ENCODE measurements around the gene TLR1.
"Not testable (repeated sequence)": the region's sequence is repeated elsewhere in the genome, so short reads cannot be mapped to it uniquely, and the experiment has no call there.

The TLR1 gene

GRCh38 chr4:38769441-38769840 is 35.1 kb downstream of the TLR1 start:
- ChIA-PET CTCF (interaction anchor here (1.0 kb wide), 1 partner anchor 10 kb away, joined by 5 read pairs; no protein-coding TSS in a partner anchor), POLR2A (no interaction called here)
- TF ChIP-seq SP1 (IDR thresholded peaks at IDR 0.05) (no peak), NFRKB (IDR thresholded peaks at IDR 0.05) (no peak), ARNT (IDR thresholded peaks at IDR 0.05) (no peak), FOXA1 (IDR thresholded peaks at IDR 0.05) (no peak), TARDBP (IDR thresholded peaks at IDR 0.05) (no peak), FOXM1 (IDR thresholded peaks at IDR 0.05; ENCODE audit: borderline replicate concordance) (no peak), ELF4 (IDR thresholded peaks at IDR 0.05) (no peak), PKNOX1 (IDR thresholded peaks at IDR 0.05) (no peak), ZNF384 (IDR thresholded peaks at IDR 0.05) (no peak), HDGF (IDR thresholded peaks at IDR 0.05; ENCODE audit: borderline replicate concordance) (no peak), LEF1 (IDR thresholded peaks at IDR 0.05; ENCODE audit: borderline replicate concordance) (no peak), SUZ12 (IDR thresholded peaks at IDR 0.05) (no peak), BHLHE40 (IDR thresholded peaks at IDR 0.05; ENCODE audit: borderline replicate concordance) (no peak), FOXK2 (IDR thresholded peaks at IDR 0.05) (no peak)
- DNase-seq (ENCODE audit: extremely low spot score), result no peak

- TF ChIP-seq SP1 (IDR thresholded peaks at IDR 0.05), result no peak
- TF ChIP-seq NFRKB (IDR thresholded peaks at IDR 0.05), result no peak
- no peak for TF ChIP-seq FOXK2 (IDR thresholded peaks at IDR 0.05)
- TF ChIP-seq FOXA1 (IDR thresholded peaks at IDR 0.05), result no peak
- TF ChIP-seq FOXM1 (IDR thresholded peaks at IDR 0.05; ENCODE audit: borderline replicate concordance), result no peak
- no peak for TF ChIP-seq CTBP1 (IDR thresholded peaks at IDR 0.05; ENCODE audit: borderline replicate concordance)
- ChIA-PET CTCF (interaction anchor here (1.0 kb wide), 1 partner anchor 10 kb away, joined by 5 read pairs; no protein-coding TSS in a partner anchor), POLR2A (no interaction called here)
- DNase-seq (ENCODE audit: extremely low spot score), result no peak
Observed at GRCh38 chr4:38768968-38769394, 35.6 kb downstream of the TLR1 start.

- CTCF ChIA-PET, result interaction anchor here (0.7 kb wide), 1 partner anchor 11 kb away, joined by 3 read pairs; no protein-coding TSS in a partner anchor
- DNase-seq (ENCODE audit: extremely low spot score); POLR2A ChIA-PET: not testable (repeated sequence)
Observed at GRCh38 chr4:38766940-38767339, 37.7 kb downstream of the TLR1 start.

GRCh38 chr4:38765382-38765781 is 39.2 kb downstream of the TLR1 start:
- ChIA-PET CTCF (no interaction called here), POLR2A (interaction anchor here (1.1 kb wide), 1 partner anchor 17 kb away, joined by 3 read pairs; the partner anchor contains the start of gene TLR10)
- DNase-seq (ENCODE audit: extremely low spot score), result no peak
- TF ChIP-seq LEF1 (IDR thresholded peaks at IDR 0.05; ENCODE audit: borderline replicate concordance) (no peak), ZNF384 (IDR thresholded peaks at IDR 0.05) (no peak), TARDBP (IDR thresholded peaks at IDR 0.05) (no peak), CTBP1 (IDR thresholded peaks at IDR 0.05; ENCODE audit: borderline replicate concordance) (no peak), L3MBTL2 (conservative IDR thresholded peaks at IDR 0.05) (no peak), BHLHE40 (IDR thresholded peaks at IDR 0.05; ENCODE audit: borderline replicate concordance) (no peak), NFRKB (IDR thresholded peaks at IDR 0.05) (no peak), ELF4 (IDR thresholded peaks at IDR 0.05) (no peak), ARNT (IDR thresholded peaks at IDR 0.05) (no peak), FOXK2 (IDR thresholded peaks at IDR 0.05) (no peak), SUZ12 (IDR thresholded peaks at IDR 0.05) (no peak), FOXA1 (IDR thresholded peaks at IDR 0.05) (no peak), PKNOX1 (IDR thresholded peaks at IDR 0.05) (no peak), FOXM1 (IDR thresholded peaks at IDR 0.05; ENCODE audit: borderline replicate concordance) (no peak), SP1 (IDR thresholded peaks at IDR 0.05) (no peak), HDGF (IDR thresholded peaks at IDR 0.05; ENCODE audit: borderline replicate concordance) (no peak)

GRCh38 chr4:38764277-38764676 is 40.3 kb downstream of the TLR1 start:
- ChIA-PET POLR2A (no interaction called here), CTCF (interaction anchor here (1.0 kb wide), 1 partner anchor 96 kb away, joined by 4 read pairs; no protein-coding TSS in a partner anchor)
- DNase-seq (ENCODE audit: extremely low spot score), result no peak
- TF ChIP-seq HDGF (IDR thresholded peaks at IDR 0.05; ENCODE audit: borderline replicate concordance) (no peak), SUZ12 (IDR thresholded peaks at IDR 0.05) (no peak), NFRKB (IDR thresholded peaks at IDR 0.05) (no peak), FOXK2 (IDR thresholded peaks at IDR 0.05) (no peak), ELF4 (IDR thresholded peaks at IDR 0.05) (no peak), FOXA1 (IDR thresholded peaks at IDR 0.05) (no peak), BHLHE40 (IDR thresholded peaks at IDR 0.05; ENCODE audit: borderline replicate concordance) (no peak), LEF1 (IDR thresholded peaks at IDR 0.05; ENCODE audit: borderline replicate concordance) (no peak), CTBP1 (IDR thresholded peaks at IDR 0.05; ENCODE audit: borderline replicate concordance) (no peak), TARDBP (IDR thresholded peaks at IDR 0.05) (no peak), ZNF384 (IDR thresholded peaks at IDR 0.05) (no peak), ARNT (IDR thresholded peaks at IDR 0.05) (no peak), FOXM1 (IDR thresholded peaks at IDR 0.05; ENCODE audit: borderline replicate concordance) (no peak), SP1 (IDR thresholded peaks at IDR 0.05) (no peak)

GRCh38 chr4:38762560-38762959 is 42.0 kb downstream of the TLR1 start:
- ChIA-PET CTCF (interaction anchor here (0.9 to 1.4 kb wide), 2 partner anchors 20 to 98 kb away, joined by 4 read pairs; partner anchors contain the start of gene TLR10), POLR2A (no interaction called here)
- DNase-seq (ENCODE audit: extremely low spot score), result no peak
- TF ChIP-seq CTBP1 (IDR thresholded peaks at IDR 0.05; ENCODE audit: borderline replicate concordance) (no peak), SUZ12 (IDR thresholded peaks at IDR 0.05) (no peak), LEF1 (IDR thresholded peaks at IDR 0.05; ENCODE audit: borderline replicate concordance) (no peak), ZNF384 (IDR thresholded peaks at IDR 0.05) (no peak), FOXM1 (IDR thresholded peaks at IDR 0.05; ENCODE audit: borderline replicate concordance) (no peak), FOXK2 (IDR thresholded peaks at IDR 0.05) (no peak), HDGF (IDR thresholded peaks at IDR 0.05; ENCODE audit: borderline replicate concordance) (no peak), ARNT (IDR thresholded peaks at IDR 0.05) (no peak), SP1 (IDR thresholded peaks at IDR 0.05) (no peak), PKNOX1 (IDR thresholded peaks at IDR 0.05) (no peak), TARDBP (IDR thresholded peaks at IDR 0.05) (no peak), NFRKB (IDR thresholded peaks at IDR 0.05) (no peak), FOXA1 (IDR thresholded peaks at IDR 0.05) (no peak), L3MBTL2 (conservative IDR thresholded peaks at IDR 0.05) (no peak), ELF4 (IDR thresholded peaks at IDR 0.05) (no peak), BHLHE40 (IDR thresholded peaks at IDR 0.05; ENCODE audit: borderline replicate concordance) (no peak)
